ENCODE results near the gene ZNF146. TPM values are rescaled to one million over a fixed set of nuclear protein-coding genes. Genes with fewer than 3 reads are reported as not detected.

The ZNF146 gene
- total RNA-seq, 2 experiments from 2014 or later = 102 to 109 TPM

Other genes with a start within 250 kb of the ZNF146 start
- gene SDHAF1, start 219.9 kb upstream of the ZNF146 start, total RNA-seq = 10 to 100 TPM; 22.8 to 24.7 TPM
- 1 to 10 TPM; 2.4 to 3.3 TPM for gene SYNE4, start 206.3 kb upstream of the ZNF146 start, total RNA-seq
- 10 to 100 TPM; 36.5 to 37.5 TPM for gene ALKBH6, start 200.9 kb upstream of the ZNF146 start, total RNA-seq
- gene CLIP3, start 182.2 kb upstream of the ZNF146 start, total RNA-seq = 1 to 10 TPM in 1 of 2 experiments, under 1 TPM in 1; 0.74 to 1.2 TPM
- 1 to 10 TPM; 3.4 to 3.7 TPM for gene THAP8, start 160.8 kb upstream of the ZNF146 start, total RNA-seq
- 10 to 100 TPM; 19.8 to 22.6 TPM for gene WDR62, start 160.2 kb upstream of the ZNF146 start, total RNA-seq
- not detected for gene OVOL3, start 104.0 kb upstream of the ZNF146 start, total RNA-seq
- gene POLR2I, start 100.2 kb upstream of the ZNF146 start, total RNA-seq = 10 to 100 TPM; 68.4 to 76.5 TPM
- 10 to 100 TPM; 74.9 to 81.7 TPM for gene TBCB, start 99.6 kb upstream of the ZNF146 start, total RNA-seq
- 100 to 1,000 TPM; 250 to 275 TPM for gene CAPNS1, start 75.0 kb upstream of the ZNF146 start, total RNA-seq
- not detected for gene COX7A1, start 62.7 kb upstream of the ZNF146 start, total RNA-seq
- 1 to 10 TPM; 1.3 to 1.6 TPM for gene ZNF565, start 441 bp upstream of the ZNF146 start, total RNA-seq
- gene ZFP14, start 164.1 kb downstream of the ZNF146 start, total RNA-seq = 1 to 10 TPM; 1.9 to 2.1 TPM
- 1 to 10 TPM; 7.0 to 7.9 TPM for gene ZFP82, start 203.5 kb downstream of the ZNF146 start, total RNA-seq

Data from activated CD8-positive, alpha-beta T cell treated with anti-CD3 and anti-CD28 coated beads for 36 hours (primary cell).